ENCODE measurements around the gene LASP1. TPM values are rescaled to one million over a fixed set of nuclear protein-coding genes. Genes with fewer than 3 reads are reported as not detected.
A peak's percentile ranks its signal among the peaks of the same experiment; 100 is the strongest.

The LASP1 gene
- polyA plus RNA-seq, 1 donor (not counting 4 experiments of a cell fraction or from before 2014, with no cell fraction given) = 88.1 TPM

DNA sequence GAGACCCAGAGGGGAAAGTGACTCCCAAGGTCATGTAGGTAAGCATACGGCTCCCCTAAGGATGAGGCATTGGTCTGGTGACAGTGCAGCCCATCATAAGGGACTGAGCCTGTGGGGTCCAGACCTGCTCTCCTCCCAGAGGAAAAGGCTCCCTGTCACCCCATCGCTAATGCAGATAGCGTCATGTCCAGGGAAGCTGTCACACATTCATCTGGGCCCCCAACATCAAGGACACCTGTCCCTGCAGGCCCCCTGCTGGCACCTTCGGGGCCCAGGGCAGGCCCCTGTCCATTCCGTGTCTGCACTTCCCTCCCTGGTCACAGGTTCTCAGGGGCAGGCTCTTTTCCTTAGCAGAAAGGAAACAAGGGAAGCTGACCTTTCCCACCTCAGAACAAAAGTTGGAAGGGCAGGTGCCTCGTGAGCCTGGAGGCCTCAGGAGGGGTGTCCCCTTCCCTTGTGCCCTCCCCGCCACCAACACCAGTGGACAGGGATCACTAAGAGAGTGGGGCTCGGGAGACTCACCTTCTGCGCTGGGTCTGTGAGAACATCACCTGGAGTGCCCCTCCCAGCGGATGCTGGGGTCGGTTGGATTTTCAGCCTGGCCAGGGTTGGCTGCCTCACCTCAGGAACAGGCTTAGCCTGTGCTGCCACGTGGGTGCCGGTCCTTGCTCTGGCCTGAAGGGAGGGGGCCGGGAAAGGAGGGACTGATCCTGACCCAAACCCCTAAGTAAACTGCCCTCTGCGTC is 38.2 kb downstream of the LASP1 start:
- peak overlapping the region; percentile 23 for H3K9ac ChIP-seq (ENCODE audit: control insufficient read depth, extremely low read depth, insufficient read depth, low read length)
- TF ChIP-seq CTCF (optimal IDR thresholded peaks at IDR 0.05 in 1 of 3, IDR thresholded peaks at IDR 0.05 in 1 of 3, conservative IDR thresholded peaks at IDR 0.05 in 1 of 3; ENCODE audit: extremely low read depth in 1 of 3, insufficient read depth in 2 of 3, low read length in 3 of 3) (peak in 1 of 3 experiments; percentile 13), EZH2 (IDR thresholded peaks at IDR 0.05; ENCODE audit: low read length) (no peak)
- no peak overlapping the region for H3K4me2 ChIP-seq (ENCODE audit: control insufficient read depth, extremely low read depth, insufficient read depth, low read depth, low read length)
- no peaks in the 10 kb centered on the region for H3K9me1 ChIP-seq (ENCODE audit: control insufficient read depth, extremely low read depth, insufficient read depth, low read length)
- H3K27me3 ChIP-seq (ENCODE audit: control insufficient read depth, extremely low read depth, insufficient read depth, low read length) = no peaks in the 10 kb centered on the region
- dilution Hi-C loops (cut with MboI; ENCODE audit: extremely low pct_ligation_motif_present, low sequenced_read_pairs) = no loop called here
- H3K79me2 ChIP-seq (ENCODE audit: control insufficient read depth, insufficient read depth, low read length) = peaks cover 60% of the 10 kb centered on the region
- peaks cover 27% of the 10 kb centered on the region for H3K4me1 ChIP-seq (ENCODE audit: control insufficient read depth, extremely low read depth, insufficient read depth, low read length)
- FAIRE-seq (no peak), DNase-seq (ENCODE audit: low read depth, low spot score) (no peak)
- H4K20me1 ChIP-seq (ENCODE audit: control insufficient read depth, extremely low read depth, insufficient read depth, low read length) = peaks cover 4% of the 10 kb centered on the region
- H3K4me3 ChIP-seq (ENCODE audit: control insufficient read depth in 2 of 3, extremely low read depth in 1 of 3, insufficient read depth in 2 of 3, low read depth in 1 of 3, low read length in 3 of 3) = no peak overlapping the region
- H3K27ac ChIP-seq (ENCODE audit: control insufficient read depth, insufficient read depth, low read length) = peak overlapping the region; percentile 29
- H2AFZ ChIP-seq (ENCODE audit: control insufficient read depth, low read length) = no peak overlapping the region
- peaks cover 15 to 24% of the 10 kb centered on the region in 2 experiments for H3K36me3 ChIP-seq (ENCODE audit: control insufficient read depth in 2 of 2, extremely low read depth in 1 of 2, insufficient read depth in 2 of 2, low read length in 2 of 2)
- H3K9me3 ChIP-seq (ENCODE audit: control insufficient read depth, low read depth, low read length) = no peaks in the 10 kb centered on the region

DNA sequence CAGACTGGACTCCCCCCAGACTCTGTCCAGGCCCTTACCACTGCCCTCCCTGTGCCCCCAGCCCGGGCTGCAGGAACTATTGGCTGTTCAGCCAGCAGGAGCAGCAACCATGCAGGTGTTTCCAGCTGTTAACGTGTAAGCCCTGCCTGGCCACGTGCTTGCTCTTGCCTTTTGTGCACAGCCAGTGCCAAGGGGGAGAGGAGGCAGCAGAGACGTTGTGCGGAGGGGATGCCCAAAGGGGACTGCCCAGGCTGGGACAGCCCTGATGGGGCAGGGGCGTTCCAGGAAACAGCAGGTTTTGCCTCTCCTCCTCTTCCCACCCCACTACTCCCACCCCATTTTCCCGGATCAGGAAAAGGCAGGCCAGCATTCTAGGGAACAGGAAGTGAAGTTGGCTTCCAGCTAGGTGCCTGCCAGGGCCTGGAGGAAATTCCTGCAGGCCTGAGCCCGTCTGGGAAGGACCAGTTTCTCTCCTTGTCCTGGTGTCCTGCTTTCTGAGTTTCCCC is 38.9 kb downstream of the LASP1 start:
- Histone ChIP-seq H3K27me3 (ENCODE audit: control insufficient read depth, extremely low read depth, insufficient read depth, low read length) (no peaks in the 10 kb centered on the region), H3K79me2 (ENCODE audit: control insufficient read depth, insufficient read depth, low read length) (peaks cover 53% of the 10 kb centered on the region), H3K9me3 (ENCODE audit: control insufficient read depth, low read depth, low read length) (no peaks in the 10 kb centered on the region), H3K4me1 (ENCODE audit: control insufficient read depth, extremely low read depth, insufficient read depth, low read length) (peaks cover 27% of the 10 kb centered on the region), H3K36me3 (ENCODE audit: control insufficient read depth in 2 of 2, extremely low read depth in 1 of 2, insufficient read depth in 2 of 2, low read length in 2 of 2) (peaks cover 16 to 25% of the 10 kb centered on the region in 2 experiments), H3K27ac (ENCODE audit: control insufficient read depth, insufficient read depth, low read length) (peak overlapping the region; percentile 29), H3K4me3 (ENCODE audit: control insufficient read depth in 2 of 3, extremely low read depth in 1 of 3, insufficient read depth in 2 of 3, low read depth in 1 of 3, low read length in 3 of 3) (no peak overlapping the region), H3K9me1 (ENCODE audit: control insufficient read depth, extremely low read depth, insufficient read depth, low read length) (no peaks in the 10 kb centered on the region), H4K20me1 (ENCODE audit: control insufficient read depth, extremely low read depth, insufficient read depth, low read length) (peaks cover 4% of the 10 kb centered on the region), H3K4me2 (ENCODE audit: control insufficient read depth, extremely low read depth, insufficient read depth, low read depth, low read length) (no peak overlapping the region), H3K9ac (ENCODE audit: control insufficient read depth, extremely low read depth, insufficient read depth, low read length) (peak overlapping the region; percentile 23), H2AFZ (ENCODE audit: control insufficient read depth, low read length) (no peak overlapping the region)
- DNase-seq (ENCODE audit: low read depth, low spot score) (no peak), FAIRE-seq (peak; percentile 87)
- TF ChIP-seq CTCF (optimal IDR thresholded peaks at IDR 0.05 in 1 of 3, IDR thresholded peaks at IDR 0.05 in 1 of 3, conservative IDR thresholded peaks at IDR 0.05 in 1 of 3; ENCODE audit: extremely low read depth in 1 of 3, insufficient read depth in 2 of 3, low read length in 3 of 3) (no peak), EZH2 (IDR thresholded peaks at IDR 0.05; ENCODE audit: low read length) (no peak)
- dilution Hi-C loops (cut with MboI; ENCODE audit: extremely low pct_ligation_motif_present, low sequenced_read_pairs) = no loop called here

Measured in keratinocyte (primary cell).